Islet precursor cell (in vitro differentiated cells): ENCODE results near the gene CTAG2.
"Not testable (repeated sequence)": the region's sequence is repeated elsewhere in the genome, so short reads cannot be mapped to it uniquely, and the experiment has no call there.

Source experiments
- DNase-seq: peaks from one replicate; pipeline ENCODE4 v3.0.0-alpha.2; 2018

CTAG2 gene

DNA sequence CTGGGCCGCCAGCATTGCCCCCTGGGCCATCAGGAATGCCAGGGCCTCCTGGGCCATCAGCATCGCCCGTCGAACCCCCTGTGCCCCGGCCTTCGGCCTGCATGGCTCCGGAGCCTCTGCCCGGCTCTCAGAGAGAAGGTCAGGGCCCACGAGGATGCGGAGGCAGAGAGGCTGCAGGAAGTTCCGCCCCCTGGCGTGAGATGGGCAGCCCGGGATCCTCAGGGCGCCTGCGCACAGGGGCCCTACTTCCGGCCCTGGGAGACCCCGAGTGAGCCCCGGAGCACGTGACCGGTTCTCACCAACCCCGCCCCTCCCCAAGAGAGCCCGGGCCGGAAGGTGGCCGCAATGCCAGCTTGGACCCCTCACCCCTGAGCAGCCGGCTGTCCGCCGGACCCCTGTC, at the start of gene CTAG2:
Gene CTAG2 (minus strand): TSS at position 167 of the 400 bp plus-strand sequence. CDS start 64 bp downstream, at position 103.
- DNase-seq = not testable (repeated sequence)

- no peak for DNase-seq
Observed at GRCh38 chrX:154698630-154699248, 45.4 kb upstream of the CTAG2 start.

GRCh38 chrX:154696676-154697045, 43.3 kb upstream of the CTAG2 start:
- no peak for DNase-seq

- DNase-seq = no peak
Observed at GRCh38 chrX:154695911-154696675, 42.7 kb upstream of the CTAG2 start.

- no peak for DNase-seq
Observed at GRCh38 chrX:154693394-154693793, 40.0 kb upstream of the CTAG2 start.

GRCh38 chrX:154690438-154690837, 37.1 kb upstream of the CTAG2 start:
- DNase-seq = not testable (repeated sequence)

DNA sequence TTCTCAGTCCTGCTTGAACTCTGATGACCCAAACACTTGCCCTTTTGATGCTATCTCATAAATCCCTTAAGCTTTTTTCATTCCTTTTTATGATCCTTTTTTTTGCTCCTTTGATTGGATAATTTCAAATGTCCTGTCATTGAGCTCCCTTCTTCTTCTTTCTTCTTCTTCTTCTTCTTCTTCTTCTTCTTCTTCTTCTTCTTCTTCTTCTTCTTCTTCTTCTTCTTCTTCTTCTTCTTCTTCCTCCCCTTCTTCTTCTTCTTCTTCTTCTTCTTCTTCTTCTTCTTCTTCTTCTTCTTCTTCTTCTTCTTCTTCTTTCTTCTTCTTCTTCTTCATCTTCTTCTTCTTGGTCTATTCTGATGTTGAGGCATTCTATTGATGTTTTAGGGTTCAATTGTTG, 18.7 kb upstream of the CTAG2 start:
- DNase-seq = not testable (repeated sequence)

DNA sequence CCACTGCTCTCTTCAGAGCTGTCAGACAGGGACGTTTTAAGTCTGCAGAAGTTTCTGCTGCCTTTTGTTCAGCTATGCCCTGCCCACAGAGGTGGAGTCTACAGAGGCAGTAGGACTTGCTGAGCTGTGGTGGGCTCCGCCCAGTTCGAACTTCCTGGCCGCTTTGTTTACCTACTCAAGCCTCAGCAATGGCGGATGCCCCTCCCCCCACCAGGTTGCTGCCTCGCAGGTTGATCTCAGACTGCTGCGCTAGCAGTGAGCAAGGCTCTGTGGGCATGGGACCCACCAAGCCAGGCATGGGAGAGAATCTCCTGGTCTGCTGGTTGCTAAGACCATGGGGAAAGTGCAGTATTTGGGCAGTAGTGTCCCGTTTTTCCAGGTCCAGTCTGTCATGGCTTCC, 17.5 kb upstream of the CTAG2 start:
- DNase-seq = not testable (repeated sequence)

DNA sequence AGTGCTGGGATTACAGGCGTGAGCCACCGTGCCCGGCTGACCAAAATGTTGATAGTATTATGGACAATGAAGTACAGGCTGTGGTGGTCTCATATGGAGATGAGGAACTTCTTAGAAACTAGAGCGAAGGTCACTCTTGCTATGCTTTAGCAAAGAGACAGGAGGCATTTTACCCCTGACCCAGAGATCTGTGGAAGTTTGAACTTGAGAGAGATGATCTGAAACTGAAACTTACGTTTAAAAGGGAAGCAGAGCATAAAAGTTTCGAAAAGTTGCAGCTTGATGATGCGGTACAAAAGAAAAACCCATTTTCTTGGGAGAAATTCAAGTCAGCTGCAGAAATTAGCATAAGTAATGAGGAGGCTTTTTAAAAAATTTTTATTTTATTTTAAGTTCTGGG, 8.5 kb upstream of the CTAG2 start:
- DNase-seq = no peak

DNA sequence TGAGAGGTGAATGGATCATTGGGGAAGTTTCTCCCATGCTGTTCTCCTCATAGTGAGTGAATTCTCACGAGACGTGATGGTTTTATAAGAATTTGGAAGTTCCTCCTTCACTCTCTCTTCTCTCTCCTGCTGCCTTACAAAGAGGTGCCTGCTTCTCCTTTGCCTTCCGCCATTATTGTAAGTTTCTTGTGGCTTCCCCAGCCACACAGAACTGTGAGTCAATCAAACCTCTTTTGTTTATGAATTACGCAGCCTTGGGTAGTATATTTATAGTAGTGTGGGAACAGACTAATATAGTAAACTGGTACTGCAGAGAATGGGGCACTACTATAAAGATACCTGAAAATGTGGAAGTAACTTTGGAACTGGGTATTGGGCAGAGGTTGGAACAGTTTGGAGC, 7.8 kb upstream of the CTAG2 start:
- no peak for DNase-seq

- no peak for DNase-seq
Observed at GRCh38 chrX:154660541-154660940, 7.2 kb upstream of the CTAG2 start.

GRCh38 chrX:154658957-154659356, 5.6 kb upstream of the CTAG2 start:
- no peak for DNase-seq

- DNase-seq = no peak
Observed at GRCh38 chrX:154658187-154658586, 4.8 kb upstream of the CTAG2 start.

- DNase-seq = peak; percentile 14
Observed at GRCh38 chrX:154657226-154657805, 3.9 kb upstream of the CTAG2 start.

DNA sequence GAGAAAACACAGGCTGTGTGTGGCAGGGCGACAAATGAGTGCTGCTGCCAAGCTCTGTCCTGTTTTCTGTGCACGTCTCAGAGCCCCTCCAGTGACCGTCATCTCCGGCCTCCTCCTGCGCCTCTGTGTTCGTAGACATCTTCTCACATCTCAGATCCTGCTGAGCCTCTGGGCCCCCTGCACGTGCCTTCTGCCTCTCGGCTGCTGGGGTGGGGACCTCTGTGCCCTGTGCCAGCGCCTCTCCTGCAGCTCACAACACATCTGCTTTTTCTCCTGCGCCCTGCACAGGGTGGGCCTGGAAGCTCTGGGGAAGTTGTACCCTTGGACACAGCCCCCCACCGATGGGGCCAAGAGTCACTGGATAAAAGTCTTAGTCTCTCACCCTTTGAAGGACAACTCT, 2.4 kb upstream of the CTAG2 start:
- DNase-seq = peak; percentile 50

DNA sequence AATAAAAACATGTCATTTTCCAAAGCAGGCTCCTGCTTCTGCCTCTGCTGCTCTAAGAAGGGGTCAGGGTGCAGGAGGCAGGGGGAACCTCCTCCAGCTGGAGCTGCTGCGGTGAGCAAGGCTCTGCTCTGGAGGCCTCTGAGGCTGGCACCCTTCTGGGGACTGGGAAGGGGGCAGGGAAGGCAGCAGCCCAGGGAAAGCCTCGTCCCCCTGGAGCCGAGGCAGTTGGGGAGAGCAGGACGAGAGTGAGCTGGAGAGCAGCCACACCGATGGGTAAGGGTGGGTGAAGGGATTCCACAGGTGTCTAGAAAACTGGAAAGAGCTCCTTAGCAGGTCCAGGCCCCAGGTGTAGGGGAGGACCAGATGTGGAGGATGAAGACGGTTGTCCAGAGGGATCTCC, 2.0 kb upstream of the CTAG2 start:
- DNase-seq = peak; percentile 16

DNA sequence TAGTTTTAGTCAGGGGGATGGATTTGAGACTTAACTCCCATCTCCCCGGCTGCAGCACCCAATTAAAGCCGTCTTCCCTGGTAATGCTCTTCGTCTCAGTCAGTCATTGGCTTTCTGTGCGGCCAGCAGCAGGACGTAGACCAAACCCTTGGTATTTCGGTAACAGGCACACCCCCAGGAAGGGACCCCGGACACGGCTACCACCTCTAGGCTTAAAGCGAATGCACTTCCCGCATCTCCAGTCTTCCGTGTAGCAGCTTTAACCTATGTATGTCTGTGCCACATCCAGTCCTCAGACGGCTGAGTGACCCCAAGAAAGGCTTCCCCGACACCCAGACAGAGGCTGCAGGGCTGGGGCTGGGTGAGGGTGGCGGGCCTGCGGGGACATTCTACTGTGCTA, 1.5 kb upstream of the CTAG2 start:
- no peak for DNase-seq

DNA sequence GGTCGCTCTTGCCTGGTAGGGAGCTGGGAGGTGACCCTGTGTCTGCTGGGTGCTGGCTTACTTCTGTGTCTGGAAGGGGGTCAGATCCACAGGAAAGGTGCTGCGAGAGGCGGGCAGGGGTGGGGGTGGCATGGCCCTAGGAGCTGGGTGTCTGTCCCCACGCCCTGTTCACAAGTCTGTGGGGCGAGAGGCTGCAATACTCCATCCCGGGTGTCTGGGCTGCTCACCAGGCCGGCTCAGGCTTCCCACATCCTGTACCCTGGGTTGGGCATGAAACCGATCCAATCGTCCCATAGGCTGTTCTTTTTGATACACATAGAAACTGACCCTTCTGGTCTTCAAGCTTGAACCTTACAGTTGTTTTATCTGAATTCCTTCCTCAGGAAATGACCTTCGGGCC, 993 bp upstream of the CTAG2 start:
- peak; percentile 12 for DNase-seq

DNA sequence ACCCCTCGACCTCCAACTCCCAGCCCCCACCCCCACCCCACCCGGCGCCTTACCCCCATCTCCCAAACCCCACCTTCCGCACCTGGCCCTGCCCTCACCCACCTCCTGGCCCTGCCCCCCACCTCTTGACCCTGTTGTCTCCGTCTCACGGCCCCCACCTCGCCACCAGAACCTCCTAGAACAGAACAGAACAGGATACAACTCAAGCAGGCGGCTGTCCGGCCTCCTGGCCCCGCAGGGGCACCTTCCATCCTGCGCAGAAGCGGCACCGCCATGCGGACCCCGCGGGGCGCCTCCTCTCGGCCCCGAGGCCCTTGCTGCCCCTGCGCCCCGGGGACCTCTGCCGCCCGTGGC, 354 bp downstream of the CTAG2 start:
- peak; percentile 22 for DNase-seq

- peak; percentile 31 for DNase-seq
Observed at GRCh38 chrX:154652311-154653047, 900 bp downstream of the CTAG2 start.

- no peak for DNase-seq
Observed at GRCh38 chrX:154650221-154650510, 3.2 kb downstream of the CTAG2 start.

DNA sequence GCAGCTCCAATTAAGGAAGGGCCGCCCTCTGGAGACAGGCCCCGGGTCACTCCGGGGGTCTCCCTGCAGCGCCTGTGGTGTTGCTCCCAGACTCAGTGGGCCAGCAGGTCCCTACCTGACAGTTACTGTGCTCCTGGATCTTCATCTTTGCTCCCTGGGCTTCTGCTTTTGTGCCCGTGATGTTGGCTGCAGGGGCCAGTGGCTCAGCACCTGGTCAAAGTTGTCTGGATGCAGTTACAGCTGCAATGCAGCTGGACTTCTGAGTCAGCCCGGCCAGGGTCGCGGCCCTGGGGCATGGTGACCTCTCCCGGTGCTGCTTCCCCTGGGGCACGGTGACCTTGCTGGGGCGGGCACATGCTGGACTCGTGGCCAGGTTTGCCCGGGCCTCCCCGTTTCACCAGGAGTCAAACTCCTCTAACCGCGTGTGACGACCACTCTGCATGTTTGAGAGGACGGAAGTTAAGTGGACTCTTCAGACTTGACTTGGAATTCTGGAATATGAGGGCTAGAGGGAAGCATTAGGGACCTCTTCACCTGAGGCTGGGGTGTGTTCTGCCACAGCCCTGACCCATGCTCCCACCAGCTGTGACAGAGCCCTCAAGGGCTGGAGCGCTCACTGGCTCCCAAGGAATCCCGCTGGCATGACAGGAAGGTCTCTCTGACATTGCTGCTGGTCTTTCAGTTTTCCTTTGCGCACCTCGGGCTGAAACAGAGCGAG, 3.7 kb downstream of the CTAG2 start:
- DNase-seq = no peak

DNA sequence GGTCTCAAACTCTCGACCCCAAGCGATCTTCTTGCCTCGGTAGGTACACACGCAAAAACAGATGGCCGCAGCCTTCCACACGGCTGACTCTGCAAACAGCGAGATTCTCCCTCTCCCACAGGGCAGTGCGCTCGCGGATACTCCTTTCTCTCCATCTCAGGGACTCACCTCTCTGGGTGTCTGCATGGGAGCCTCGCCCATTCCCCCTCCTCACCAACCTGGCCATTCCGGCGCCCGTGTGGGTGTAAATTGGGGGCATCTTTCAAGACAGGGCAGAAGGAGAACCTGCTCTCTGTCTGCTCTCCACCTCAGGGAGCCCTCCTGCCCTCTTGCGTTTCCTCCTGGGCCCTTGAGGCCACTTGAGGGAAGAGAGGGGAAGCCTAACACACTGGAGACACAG, 4.4 kb downstream of the CTAG2 start:
- DNase-seq = peak; percentile 29
